Midbrain (tissue), 1 donor: ENCODE data around the gene SLC2A1.

ENCODE experiments used
- DNase-seq: peaks from one replicate; lab custom pipeline; 2025; lab: John Stamatoyannopoulos, UW

Gene SLC2A1

GRCh38 chr1:42979896-42980800, 21.5 kb upstream of the SLC2A1 start:
- no peak for DNase-seq

- DNase-seq, result no peak
Observed at GRCh38 chr1:42979036-42979430, 20.4 kb upstream of the SLC2A1 start.

DNA sequence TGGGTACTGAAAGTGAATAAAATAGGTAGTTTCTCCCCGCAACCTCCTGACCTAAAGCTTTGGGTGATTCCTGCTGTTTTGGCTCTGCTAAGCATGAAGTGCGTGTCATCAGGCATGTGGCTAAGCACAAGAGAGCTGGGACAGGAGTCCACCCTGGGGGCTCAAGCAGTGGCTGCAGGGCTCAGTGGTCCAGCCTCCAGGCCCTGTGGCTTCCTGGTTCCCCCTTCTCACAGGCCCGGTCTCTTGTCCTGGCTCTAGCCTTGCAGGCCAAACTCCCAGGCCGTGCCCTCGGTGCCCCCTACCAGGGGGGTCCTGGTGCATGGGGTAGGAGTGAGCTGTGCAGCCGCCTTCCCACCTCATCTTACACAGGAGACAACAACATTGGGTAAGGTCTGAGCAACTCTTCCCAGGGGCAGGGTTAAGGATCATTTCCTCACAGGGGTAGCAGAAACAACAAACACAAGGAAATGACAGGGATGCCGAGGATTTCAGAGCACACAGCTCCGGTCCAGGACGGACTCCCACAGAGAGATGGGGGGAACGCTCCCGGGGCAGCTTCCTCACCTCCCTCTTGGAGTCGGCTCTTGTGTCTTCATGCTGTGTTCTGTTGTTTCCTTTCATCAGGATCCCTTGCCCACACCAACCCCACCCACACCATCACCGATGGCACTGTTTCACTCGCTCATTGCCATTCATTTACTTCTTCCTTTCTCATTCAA, 19.8 kb upstream of the SLC2A1 start:
- no peak for DNase-seq

- no peak for DNase-seq
Observed at GRCh38 chr1:42977653-42978052, 19.0 kb upstream of the SLC2A1 start.

GRCh38 chr1:42975561-42976225, 17.0 kb upstream of the SLC2A1 start:
- DNase-seq, result no peak

- DNase-seq, result no peak
Observed at GRCh38 chr1:42974767-42975437, 16.2 kb upstream of the SLC2A1 start.

DNA sequence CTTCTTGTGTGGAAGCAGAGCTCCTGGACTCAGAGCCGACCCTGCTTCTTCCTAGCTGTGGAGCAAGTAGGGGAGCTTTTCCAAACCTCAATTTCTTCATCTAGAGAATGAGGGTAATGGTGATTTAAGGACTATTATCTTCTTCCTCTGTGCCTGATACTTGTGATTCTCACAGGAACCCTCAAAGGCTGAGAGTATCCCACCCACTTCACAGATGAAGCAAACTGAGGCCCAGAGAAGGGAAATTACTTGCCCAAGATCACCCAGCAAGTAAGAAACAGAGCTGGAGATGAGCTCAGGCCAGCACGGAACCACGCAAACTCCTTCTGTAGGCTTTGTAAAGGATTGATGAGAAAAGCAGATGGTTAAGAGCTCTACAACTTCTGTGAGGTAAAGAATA, 15.1 kb upstream of the SLC2A1 start:
- DNase-seq, result no peak

DNA sequence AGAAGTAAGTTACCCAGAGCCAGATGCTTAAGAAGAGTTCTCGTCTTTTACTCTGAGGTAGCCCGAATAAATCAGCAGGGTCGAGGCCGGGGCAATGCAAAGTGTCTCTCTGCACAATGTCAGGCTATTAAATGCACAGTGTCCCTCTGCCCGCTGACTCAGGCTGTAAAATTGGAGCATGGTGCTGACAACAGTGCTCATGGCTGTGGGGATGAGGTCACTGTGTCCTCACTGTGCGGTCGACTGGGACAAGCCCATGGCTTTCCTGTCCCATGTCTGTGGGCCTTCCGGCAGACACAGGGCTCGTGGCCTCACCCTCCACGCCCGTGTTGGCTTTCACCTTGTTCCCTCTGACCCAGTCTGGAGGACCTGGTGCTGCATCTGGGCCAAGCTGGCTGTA, 14.6 kb upstream of the SLC2A1 start:
- DNase-seq, result no peak

GRCh38 chr1:42971841-42972291, 13.2 kb upstream of the SLC2A1 start:
- no peak for DNase-seq

DNA sequence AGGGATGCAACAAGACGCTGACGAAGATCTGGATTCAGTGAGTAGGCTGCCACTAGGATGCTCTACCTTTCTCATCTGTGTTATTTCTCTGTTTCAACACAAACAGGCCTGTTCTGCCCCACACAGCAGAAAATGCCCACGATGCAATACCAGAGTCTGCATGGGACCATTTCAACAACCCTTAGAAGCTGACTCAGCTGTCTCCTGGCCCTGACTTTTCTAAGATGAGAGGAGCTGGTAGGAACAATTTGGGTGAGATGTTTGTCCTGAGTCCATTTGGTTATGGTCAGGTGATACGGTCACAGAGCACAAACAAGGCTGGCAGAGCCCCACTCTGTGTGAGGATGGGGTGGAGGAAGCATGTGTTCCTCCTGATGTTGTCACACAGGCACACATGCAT, 11.5 kb upstream of the SLC2A1 start:
- DNase-seq, result no peak

DNA sequence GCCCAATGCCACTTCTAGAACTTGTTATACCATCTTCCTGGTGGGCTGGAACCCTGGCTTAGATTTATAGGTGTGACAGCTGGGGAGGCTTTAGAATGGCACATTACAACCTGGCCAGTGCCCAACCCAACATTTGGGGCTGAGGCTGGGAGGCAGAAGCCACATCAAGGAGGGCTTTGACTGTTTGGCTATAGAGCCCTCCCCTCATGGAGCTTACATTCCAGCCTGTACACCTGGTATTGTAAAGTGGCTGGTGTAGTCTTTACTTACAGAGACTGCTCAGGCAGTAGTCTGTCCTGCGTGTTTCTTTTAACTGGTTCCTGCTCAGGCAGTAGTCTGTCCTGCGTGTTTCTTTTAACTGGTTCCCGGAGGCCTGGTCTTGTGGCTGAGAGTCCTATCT, 10.0 kb upstream of the SLC2A1 start:
- DNase-seq, result no peak

- no peak for DNase-seq
Observed at GRCh38 chr1:42966688-42967612, 8.3 kb upstream of the SLC2A1 start.

DNA sequence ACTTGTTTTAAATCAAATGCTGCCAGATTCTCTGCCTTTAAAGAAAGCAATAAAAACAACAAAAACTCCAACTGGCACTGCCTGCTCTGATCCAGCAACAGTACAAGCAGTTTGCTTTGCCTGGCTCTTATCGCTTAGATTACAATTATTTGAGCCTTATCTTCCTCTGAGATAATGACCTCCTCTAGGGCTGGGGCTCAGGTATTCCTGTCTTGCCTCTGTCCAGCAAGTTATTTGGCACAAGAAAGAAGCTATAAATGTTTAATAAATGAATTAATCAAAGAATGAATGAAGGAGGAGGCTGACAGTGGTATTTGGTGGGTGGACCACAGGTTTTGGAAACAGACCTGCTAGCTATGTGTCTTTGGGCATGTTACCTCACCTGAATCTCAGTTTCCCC, 6.7 kb upstream of the SLC2A1 start:
- DNase-seq, result no peak

DNA sequence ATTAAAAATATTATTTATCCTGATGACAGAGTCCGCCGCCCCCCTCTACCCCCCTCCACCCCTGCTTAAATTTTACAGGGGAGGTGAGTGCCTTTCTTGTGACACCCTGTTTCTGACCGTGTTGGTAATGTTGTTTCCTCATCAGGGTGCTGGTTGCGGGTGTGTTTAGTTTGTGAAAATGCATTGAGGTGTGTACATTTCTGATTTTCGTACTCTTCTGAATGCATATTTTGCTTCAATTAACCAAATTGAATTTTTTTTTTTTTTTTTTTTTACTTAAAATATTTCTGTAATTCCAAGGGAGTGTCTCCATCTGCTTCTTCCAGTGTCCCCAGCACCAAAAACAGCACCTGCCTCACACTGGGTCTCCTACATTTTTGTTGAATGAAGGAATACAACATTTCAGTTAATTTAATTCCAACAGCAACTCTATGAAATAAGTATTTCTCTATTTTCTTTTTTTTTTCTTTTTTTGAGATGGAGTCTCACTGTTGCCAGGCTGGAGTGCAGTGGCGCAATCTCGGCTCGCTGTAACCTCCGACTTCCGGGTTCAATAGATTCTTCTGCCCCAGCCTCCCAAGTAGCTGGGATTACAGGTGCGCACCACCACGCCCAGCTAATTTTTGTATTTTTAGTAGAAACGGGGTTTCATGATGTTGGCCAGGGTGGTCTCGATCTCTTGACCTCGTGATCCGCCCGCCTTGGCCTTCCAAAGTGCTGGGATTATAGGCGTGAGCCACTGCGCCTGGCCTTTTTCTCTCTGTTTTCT, 5.6 kb upstream of the SLC2A1 start:
- DNase-seq, result no peak

GRCh38 chr1:42963378-42964043, 4.8 kb upstream of the SLC2A1 start:
- DNase-seq, result no peak

DNA sequence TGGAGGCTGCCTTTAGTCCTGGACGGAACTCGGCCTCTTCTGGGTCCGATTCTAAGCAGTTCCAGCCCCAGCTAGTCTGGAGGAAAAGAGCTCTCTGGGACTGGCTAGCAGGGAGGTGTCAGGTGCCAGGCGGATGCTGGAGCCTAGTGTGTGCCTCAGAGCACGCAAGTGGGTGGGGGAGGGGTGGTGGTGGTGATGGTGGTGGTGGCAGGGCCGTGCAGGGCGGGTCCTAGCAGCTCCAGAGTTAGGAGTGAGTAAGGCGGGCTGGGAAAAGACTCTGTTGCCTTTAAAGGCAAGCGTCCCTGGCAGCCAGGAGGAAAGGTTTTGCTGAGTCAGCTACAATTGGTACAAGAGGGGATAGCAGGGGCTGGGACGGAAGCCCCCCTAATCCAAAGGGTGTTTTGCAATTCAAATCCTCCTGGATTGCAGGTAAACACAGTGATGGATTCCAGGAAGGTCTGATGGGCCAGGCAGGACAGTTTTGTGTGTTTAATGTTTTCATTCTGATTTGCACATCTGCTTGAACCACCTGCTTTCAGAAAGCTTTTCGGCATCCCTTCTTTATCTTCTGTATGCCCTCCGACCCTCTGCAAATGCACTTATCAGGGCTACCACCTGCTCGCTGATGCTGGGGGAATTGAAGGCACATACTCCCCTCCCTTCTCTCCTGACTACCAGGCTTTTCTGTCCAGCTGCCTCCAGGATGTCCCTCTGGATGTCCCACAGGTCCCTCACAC, 4.1 kb upstream of the SLC2A1 start:
- DNase-seq, result no peak

DNA sequence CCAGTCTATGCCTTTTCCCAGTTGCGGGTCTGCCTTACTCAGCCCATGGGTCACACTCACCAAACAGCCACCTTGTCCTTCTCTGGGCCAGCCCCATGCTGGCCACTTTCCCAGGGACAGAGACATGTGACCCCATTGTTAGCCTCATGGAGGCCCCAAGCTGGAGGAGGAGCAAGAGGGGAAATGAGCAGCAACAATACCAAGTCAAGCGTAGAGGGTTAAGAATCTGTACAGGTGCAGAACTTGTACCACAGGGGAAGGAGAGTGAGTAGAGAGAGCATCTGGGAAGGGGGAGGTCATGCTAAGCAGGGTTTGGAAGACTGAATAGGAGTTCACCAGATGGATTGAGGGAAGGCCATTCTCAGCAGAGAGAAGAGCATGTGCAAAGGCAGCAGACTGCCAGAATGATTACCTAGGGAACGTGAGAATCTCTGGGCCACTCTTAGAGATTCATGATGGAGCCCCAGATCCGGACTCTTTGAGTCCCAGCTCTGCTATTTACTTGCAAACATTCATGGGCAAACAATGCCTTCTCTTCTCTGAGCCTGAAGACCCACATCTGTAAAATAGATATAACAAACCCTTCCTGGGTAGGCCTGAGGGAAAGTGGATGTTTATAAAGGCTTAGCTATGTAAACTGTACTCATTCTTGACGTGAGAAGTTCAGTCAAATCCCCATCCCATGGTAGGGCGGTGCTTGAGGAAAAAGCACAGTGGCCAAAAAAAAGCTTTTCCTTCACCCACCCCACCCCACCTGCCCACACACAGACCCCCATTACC, 2.8 kb upstream of the SLC2A1 start:
- DNase-seq, result peak; percentile 88
